NT2/D1 (cell line): ENCODE results near the gene EMD.

Experiments
- SUZ12 ChIP-seq: IDR thresholded peaks from 2 replicates; pipeline ENCODE4 v1.6.1; 2011; ENCODE audit not compliant: insufficient read length, insufficient read depth; ENCODE audit errors: extremely low read depth
- YY1 ChIP-seq: IDR thresholded peaks from 2 replicates; pipeline ENCODE4 v1.6.1; 2011; ENCODE audit not compliant: insufficient read length, insufficient read depth
- ZNF274 ChIP-seq: IDR thresholded peaks from 2 replicates; pipeline ENCODE4 v1.6.1; 2011; ENCODE audit warnings: mild to moderate bottlenecking, low read depth, low read length

- TF ChIP-seq ZNF274 = no peak
- TF ChIP-seq SUZ12 = no peak
- no peak for TF ChIP-seq YY1
These were observed 30.3 kb upstream of the EMD start for GRCh38 chrX:154348646-154349358.
